Astrocyte (in vitro differentiated cells and primary cell): ENCODE results near the gene UBL3. TPM values are rescaled to one million over a fixed set of nuclear protein-coding genes. Genes with fewer than 3 reads are reported as not detected.
A peak's percentile ranks its signal among the peaks of the same experiment; 100 is the strongest.

Source experiments
- DNase-seq: peaks from one replicate; pipeline ENCODE4 v3.0.0-alpha.2; 2010; ENCODE audit warnings: low read depth
- FAIRE-seq: peaks from 2 replicates; lab custom pipeline; 2011; peaks lifted over from hg19 to GRCh38; lab: Jason Lieb, UNC
- H2AFZ ChIP-seq: 2 replicates; pipeline ENCODE4 v1.6.0; 2012; ENCODE audit warnings: low read depth, low read length, inconsistent platforms
- H3K27ac ChIP-seq: 2 replicates; pipeline ENCODE4 v1.5.1; 2011; ENCODE audit warnings: low read depth, low read length, inconsistent platforms
- H3K27me3 ChIP-seq: 2 replicates; pipeline ENCODE4 v1.6.0; 2011; ENCODE audit warnings: low read length, inconsistent platforms; ENCODE audit not compliant: insufficient read depth
- H3K36me3 ChIP-seq: 2 replicates; pipeline ENCODE4 v1.5.1; 2011; ENCODE audit warnings: low read length, inconsistent platforms; ENCODE audit not compliant: insufficient read depth
- H3K4me1 ChIP-seq: 2 replicates; pipeline ENCODE4 v1.5.1; 2011; ENCODE audit warnings: low read length, inconsistent platforms; ENCODE audit not compliant: insufficient read depth
- H3K4me2 ChIP-seq: 2 replicates; pipeline ENCODE4 v1.6.0; 2012; ENCODE audit warnings: low read length, inconsistent platforms
- H3K4me3 ChIP-seq: 2 replicates; pipeline ENCODE4 v1.5.1; 2011; ENCODE audit warnings: low read depth, mild to moderate bottlenecking, low read length, inconsistent platforms; ENCODE audit not compliant: insufficient read depth
- H3K79me2 ChIP-seq: 2 replicates; pipeline ENCODE4 v1.6.0; 2012; ENCODE audit warnings: mild to moderate bottlenecking, low read length, inconsistent platforms; ENCODE audit not compliant: insufficient read depth
- H3K9ac ChIP-seq: 2 replicates; pipeline ENCODE4 v1.6.0; 2012; ENCODE audit warnings: mild to moderate bottlenecking, low read length, inconsistent platforms
- H3K9me3 ChIP-seq: 2 replicates; pipeline ENCODE4 v1.5.1; 2012; ENCODE audit warnings: low read depth, mild to moderate bottlenecking, low read length, inconsistent platforms; ENCODE audit not compliant: insufficient read depth
- H4K20me1 ChIP-seq: 2 replicates; pipeline ENCODE4 v1.6.0; 2012; ENCODE audit warnings: low read length, inconsistent platforms; ENCODE audit not compliant: insufficient read depth
- H3K27ac Mint-ChIP-seq: one replicate; pipeline ENCODE4 v1.8.0; 2021; ENCODE audit warnings: mild to moderate bottlenecking, mixed read lengths; ENCODE audit not compliant: unreplicated experiment
- H3K27me3 Mint-ChIP-seq: one replicate; pipeline ENCODE4 v1.8.0; 2021; ENCODE audit warnings: low read depth, mixed read lengths; ENCODE audit not compliant: unreplicated experiment
- H3K36me3 Mint-ChIP-seq: one replicate; pipeline ENCODE4 v1.8.0; 2021; ENCODE audit warnings: low read depth, mixed read lengths; ENCODE audit not compliant: unreplicated experiment
- H3K4me1 Mint-ChIP-seq: one replicate; pipeline ENCODE4 v1.8.0; 2021; ENCODE audit warnings: low read depth, mixed read lengths; ENCODE audit not compliant: unreplicated experiment
- H3K4me3 Mint-ChIP-seq: one replicate; pipeline ENCODE4 v1.8.0; 2021; ENCODE audit warnings: mild to moderate bottlenecking, moderate library complexity, mixed read lengths; ENCODE audit not compliant: unreplicated experiment
- H3K9me3 Mint-ChIP-seq: one replicate; pipeline ENCODE4 v1.8.0; 2021; ENCODE audit warnings: mild to moderate bottlenecking, mixed read lengths; ENCODE audit not compliant: unreplicated experiment
- CTCF ChIP-seq: IDR thresholded peaks from 2 replicates; pipeline ENCODE4 v1.5.1; 2011; ENCODE audit warnings: low read depth, mild to moderate bottlenecking, inconsistent platforms, low read length, moderate library complexity; ENCODE audit not compliant: insufficient read depth
- EZH2 ChIP-seq: IDR thresholded peaks from 2 replicates; pipeline ENCODE4 v1.6.1; 2012; ENCODE audit warnings: mild to moderate bottlenecking, low read length, inconsistent platforms; ENCODE audit not compliant: insufficient read depth
- total RNA-seq: library from RNA; stranded (reverse); gene quantifications from 2 replicates; pipeline ENCODE4 v1.2.1, GENCODE V29; 2021

UBL3 gene
- total RNA-seq, 1 donor from 2014 or later = 48.5 TPM

- H3K27ac Mint-ChIP-seq = no peak overlapping the region
- H3K27me3 ChIP-seq = no peaks in the 10 kb centered on the region
- FAIRE-seq (no peak), DNase-seq (no peak)
- H3K4me3 ChIP-seq = no peak overlapping the region
- peak overlapping the region; percentile 29 for H3K4me3 Mint-ChIP-seq
- peaks cover 96% of the 10 kb centered on the region for H3K79me2 ChIP-seq
- peaks cover 8% of the 10 kb centered on the region for H3K4me1 Mint-ChIP-seq
- no peaks in the 10 kb centered on the region for H3K9me3 Mint-ChIP-seq
- no peak for TF ChIP-seq EZH2
- TF ChIP-seq CTCF = no peak
- no peak overlapping the region for H3K27ac ChIP-seq
- H4K20me1 ChIP-seq = peaks cover 83% of the 10 kb centered on the region
- H3K36me3 ChIP-seq = no peaks in the 10 kb centered on the region
- H3K4me1 ChIP-seq = no peaks in the 10 kb centered on the region
- no peaks in the 10 kb centered on the region for H3K36me3 Mint-ChIP-seq
- no peak overlapping the region for H3K9ac ChIP-seq
- no peaks in the 10 kb centered on the region for H3K9me3 ChIP-seq
- no peaks in the 10 kb centered on the region for H3K27me3 Mint-ChIP-seq
- no peak overlapping the region for H3K4me2 ChIP-seq
- H2AFZ ChIP-seq = no peak overlapping the region
Observed at GRCh38 chr13:29801737-29802305, 48.6 kb downstream of the UBL3 start.

- Histone ChIP-seq H3K4me2 (no peak overlapping the region), H3K4me3 (no peak overlapping the region), H3K27me3 (no peaks in the 10 kb centered on the region), H4K20me1 (peaks cover 81% of the 10 kb centered on the region), H3K4me1 (no peaks in the 10 kb centered on the region), H3K9ac (no peak overlapping the region), H3K9me3 (no peaks in the 10 kb centered on the region), H3K27ac (no peak overlapping the region), H3K79me2 (peaks cover 89% of the 10 kb centered on the region), H3K36me3 (no peaks in the 10 kb centered on the region), H2AFZ (no peak overlapping the region)
- Mint-ChIP-seq H3K36me3 (no peaks in the 10 kb centered on the region), H3K27ac (no peak overlapping the region), H3K9me3 (no peaks in the 10 kb centered on the region), H3K4me3 (peak overlapping the region; percentile 2), H3K27me3 (no peaks in the 10 kb centered on the region), H3K4me1 (peaks cover 5% of the 10 kb centered on the region)
- DNase-seq (no peak), FAIRE-seq (no peak)
- TF ChIP-seq CTCF (no peak), EZH2 (no peak)
Observed at GRCh38 chr13:29801102-29801501, 49.3 kb downstream of the UBL3 start.

GRCh38 chr13:29800687-29801086 lies 49.7 kb downstream of the UBL3 start:
- H3K4me3 Mint-ChIP-seq = no peak overlapping the region
- no peak for DNase-seq
- H3K27me3 Mint-ChIP-seq = no peaks in the 10 kb centered on the region
- FAIRE-seq = no peak
- Histone ChIP-seq H3K4me2 (no peak overlapping the region), H3K27ac (no peak overlapping the region), H3K9me3 (no peaks in the 10 kb centered on the region), H4K20me1 (peaks cover 77% of the 10 kb centered on the region), H3K36me3 (no peaks in the 10 kb centered on the region), H2AFZ (no peak overlapping the region), H3K27me3 (no peaks in the 10 kb centered on the region), H3K4me1 (no peaks in the 10 kb centered on the region), H3K79me2 (peaks cover 88% of the 10 kb centered on the region), H3K9ac (no peak overlapping the region), H3K4me3 (no peak overlapping the region)
- H3K4me1 Mint-ChIP-seq = peaks cover 4% of the 10 kb centered on the region
- H3K27ac Mint-ChIP-seq = no peak overlapping the region
- TF ChIP-seq CTCF (no peak), EZH2 (no peak)
- H3K36me3 Mint-ChIP-seq = no peaks in the 10 kb centered on the region
- H3K9me3 Mint-ChIP-seq = no peaks in the 10 kb centered on the region
